ENCODE data around the gene EHD2. TPM values are rescaled to one million over a fixed set of nuclear protein-coding genes. Genes with fewer than 3 reads are reported as not detected.
"Not testable (repeated sequence)": the region's sequence is repeated elsewhere in the genome, so short reads cannot be mapped to it uniquely, and the experiment has no call there.

The EHD2 gene
- total RNA-seq, 1 donor from 2014 or later = 10.3 TPM

DNA sequence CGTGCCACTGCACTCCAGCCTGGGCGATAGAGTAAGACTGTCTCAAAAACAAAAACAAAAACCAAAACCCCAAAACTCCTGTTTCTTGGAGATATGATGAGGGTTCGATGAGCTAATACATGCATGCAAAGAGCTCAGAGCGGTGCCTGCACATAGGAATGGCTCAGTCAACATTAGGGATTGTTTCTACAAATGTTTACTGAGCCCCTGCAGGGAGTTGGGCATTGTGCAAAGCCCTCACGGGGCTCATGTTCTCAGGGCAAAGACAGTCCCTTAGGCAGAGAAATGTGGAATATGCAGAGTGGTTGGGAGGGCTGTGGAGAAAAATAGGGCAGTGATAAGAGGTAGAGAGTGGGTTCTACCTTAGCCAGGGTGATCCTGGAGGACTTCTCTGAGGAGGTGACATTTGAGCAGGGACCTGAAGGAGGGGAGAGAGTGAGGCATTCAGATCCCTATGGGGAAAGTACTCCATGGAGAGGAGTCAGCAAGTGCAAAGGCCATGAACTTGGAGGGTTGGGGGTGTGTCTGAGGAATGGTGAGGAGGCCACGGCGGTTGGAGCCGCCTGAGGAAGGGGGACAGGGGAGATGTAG, 1.5 kb upstream of the EHD2 start:
- H3K36me3 Mint-ChIP-seq = peaks cover 5% of the 10 kb centered on the region
- DNase-seq (ENCODE audit: extremely low spot score, unreplicated experiment) = no peak
- H3K9me3 Mint-ChIP-seq = peaks cover 13% of the 10 kb centered on the region
- H3K27ac Mint-ChIP-seq = no peak overlapping the region
- peak overlapping the region; percentile 44 for H3K4me3 Mint-ChIP-seq
- TF ChIP-seq, protein P1, sequence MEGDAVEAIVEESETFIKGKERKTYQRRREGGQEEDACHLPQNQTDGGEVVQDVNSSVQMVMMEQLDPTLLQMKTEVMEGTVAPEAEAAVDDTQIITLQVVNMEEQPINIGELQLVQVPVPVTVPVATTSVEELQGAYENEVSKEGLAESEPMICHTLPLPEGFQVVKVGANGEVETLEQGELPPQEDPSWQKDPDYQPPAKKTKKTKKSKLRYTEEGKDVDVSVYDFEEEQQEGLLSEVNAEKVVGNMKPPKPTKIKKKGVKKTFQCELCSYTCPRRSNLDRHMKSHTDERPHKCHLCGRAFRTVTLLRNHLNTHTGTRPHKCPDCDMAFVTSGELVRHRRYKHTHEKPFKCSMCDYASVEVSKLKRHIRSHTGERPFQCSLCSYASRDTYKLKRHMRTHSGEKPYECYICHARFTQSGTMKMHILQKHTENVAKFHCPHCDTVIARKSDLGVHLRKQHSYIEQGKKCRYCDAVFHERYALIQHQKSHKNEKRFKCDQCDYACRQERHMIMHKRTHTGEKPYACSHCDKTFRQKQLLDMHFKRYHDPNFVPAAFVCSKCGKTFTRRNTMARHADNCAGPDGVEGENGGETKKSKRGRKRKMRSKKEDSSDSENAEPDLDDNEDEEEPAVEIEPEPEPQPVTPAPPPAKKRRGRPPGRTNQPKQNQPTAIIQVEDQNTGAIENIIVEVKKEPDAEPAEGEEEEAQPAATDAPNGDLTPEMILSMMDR (conservative IDR thresholded peaks at IDR 0.05) = no peak
- peaks cover 6% of the 10 kb centered on the region for H3K4me1 Mint-ChIP-seq (ENCODE audit: unreplicated experiment)
- H3K27me3 Mint-ChIP-seq = peaks cover 42% of the 10 kb centered on the region

DNA sequence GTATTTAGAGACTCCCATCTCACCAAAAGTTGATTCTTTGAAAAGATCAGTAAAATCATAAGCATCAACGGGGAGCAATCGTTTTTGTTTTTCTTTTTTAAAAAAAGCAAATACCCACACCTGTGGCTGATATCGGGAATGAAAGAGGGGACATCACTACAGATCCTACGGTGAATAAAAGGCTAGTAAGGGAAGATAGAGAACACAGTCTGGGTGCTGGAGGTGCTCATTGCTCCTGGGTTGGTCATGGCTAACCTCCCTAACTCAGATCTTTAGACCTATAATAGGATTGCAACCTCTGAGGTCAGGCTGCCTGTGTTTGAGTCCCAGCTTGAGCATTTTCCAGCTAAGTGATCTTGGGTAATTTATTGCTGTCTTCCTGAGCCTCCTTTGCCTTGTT, 1.1 kb downstream of the EHD2 start:
- peaks cover 5% of the 10 kb centered on the region for H3K36me3 Mint-ChIP-seq
- peaks cover 37% of the 10 kb centered on the region for H3K27me3 Mint-ChIP-seq
- DNase-seq (ENCODE audit: extremely low spot score, unreplicated experiment) = no peak
- H3K4me3 Mint-ChIP-seq = peak overlapping the region; percentile 80
- H3K9me3 Mint-ChIP-seq = peaks cover 13% of the 10 kb centered on the region
- peaks cover 10% of the 10 kb centered on the region for H3K4me1 Mint-ChIP-seq (ENCODE audit: unreplicated experiment)
- peak overlapping the region; percentile 18 for H3K27ac Mint-ChIP-seq
- TF ChIP-seq, protein P1 (conservative IDR thresholded peaks at IDR 0.05) = no peak

DNA sequence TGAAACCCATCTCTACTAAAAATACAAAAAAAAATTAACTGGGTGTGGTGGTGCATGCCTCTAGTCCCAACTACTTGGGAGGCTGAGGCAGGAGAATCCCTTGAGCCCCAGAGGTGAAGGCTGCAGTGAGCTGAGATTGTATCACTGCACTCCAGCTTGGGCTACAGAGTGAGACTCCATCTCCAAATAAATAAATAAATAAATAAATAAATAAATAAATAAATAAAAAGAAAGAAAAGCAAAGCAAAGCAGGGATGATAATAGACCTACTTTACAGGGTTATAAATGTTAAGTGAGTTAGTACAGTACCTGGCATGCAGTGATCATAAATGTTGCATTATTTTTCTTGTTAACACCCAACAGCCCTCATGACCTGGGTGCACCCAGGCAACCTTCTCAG, 1.6 kb downstream of the EHD2 start:
- H3K27ac Mint-ChIP-seq; H3K36me3 Mint-ChIP-seq; H3K4me3 Mint-ChIP-seq; DNase-seq (ENCODE audit: extremely low spot score, unreplicated experiment): not testable (repeated sequence)
- Mint-ChIP-seq H3K9me3 (peaks cover 13% of the 10 kb centered on the region), H3K27me3 (peaks cover 37% of the 10 kb centered on the region), H3K4me1 (ENCODE audit: unreplicated experiment) (peaks cover 12% of the 10 kb centered on the region)

DNA sequence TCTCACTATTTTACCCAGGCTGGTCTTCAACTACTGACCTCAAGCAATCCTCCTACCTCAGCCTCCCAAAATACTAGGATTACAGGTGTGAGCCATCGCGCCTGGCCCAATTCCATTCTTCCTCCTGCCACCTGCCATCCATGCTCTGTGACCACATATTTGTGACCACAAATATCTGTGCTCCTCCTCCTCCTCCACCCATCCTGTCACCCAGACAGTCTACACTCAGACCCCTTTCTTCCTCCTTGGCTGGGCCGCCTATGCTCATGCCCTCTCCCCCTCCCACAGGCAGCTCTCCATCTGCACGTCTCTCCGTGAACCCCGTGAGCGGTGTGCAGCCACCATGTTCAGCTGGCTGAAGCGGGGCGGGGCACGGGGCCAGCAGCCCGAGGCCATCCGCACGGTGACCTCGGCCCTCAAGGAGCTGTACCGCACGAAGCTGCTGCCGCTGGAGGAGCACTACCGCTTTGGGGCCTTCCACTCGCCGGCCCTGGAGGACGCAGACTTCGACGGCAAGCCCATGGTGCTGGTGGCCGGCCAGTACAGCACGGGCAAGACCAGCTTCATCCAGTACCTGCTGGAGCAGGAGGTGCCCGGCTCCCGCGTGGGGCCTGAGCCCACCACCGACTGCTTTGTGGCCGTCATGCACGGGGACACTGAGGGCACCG, 3.2 kb downstream of the EHD2 start:
- H3K27me3 Mint-ChIP-seq = peaks cover 36% of the 10 kb centered on the region
- no peak overlapping the region for H3K4me3 Mint-ChIP-seq
- no peak for DNase-seq (ENCODE audit: extremely low spot score, unreplicated experiment)
- peaks cover 19% of the 10 kb centered on the region for H3K4me1 Mint-ChIP-seq (ENCODE audit: unreplicated experiment)
- TF ChIP-seq, protein P1 (conservative IDR thresholded peaks at IDR 0.05) = no peak
- peaks cover 13% of the 10 kb centered on the region for H3K9me3 Mint-ChIP-seq
- peaks cover 5% of the 10 kb centered on the region for H3K36me3 Mint-ChIP-seq
- no peak overlapping the region for H3K27ac Mint-ChIP-seq

DNA sequence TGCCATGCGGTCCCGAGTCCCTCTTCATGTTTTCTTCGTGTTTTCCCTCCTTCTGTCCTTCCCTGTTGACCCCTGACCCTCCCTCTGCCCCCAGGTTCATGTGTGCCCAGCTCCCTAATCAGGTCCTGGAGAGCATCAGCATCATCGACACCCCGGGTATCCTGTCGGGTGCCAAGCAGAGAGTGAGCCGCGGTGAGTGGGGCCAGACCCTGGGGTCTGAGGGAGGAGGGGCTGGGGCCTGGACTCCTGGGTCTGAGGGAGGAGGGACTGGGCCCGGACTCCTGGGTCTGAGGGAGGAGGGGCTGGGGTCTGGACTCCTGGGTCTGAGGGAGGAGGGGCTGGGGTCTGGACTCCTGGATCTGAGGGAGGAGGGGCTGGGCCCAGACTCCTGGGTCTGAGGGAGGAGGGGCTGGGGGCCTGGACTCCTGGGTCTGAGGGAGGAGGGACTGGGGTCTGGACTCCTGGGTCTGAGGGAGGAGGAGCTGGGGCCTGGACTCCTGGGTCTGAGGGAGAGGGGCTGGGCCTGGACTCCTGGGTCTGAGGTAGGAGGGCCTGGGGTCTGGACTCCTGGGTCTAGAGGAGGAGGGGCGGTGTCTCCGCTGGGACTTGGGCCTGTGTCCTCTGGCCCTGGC, 5.3 kb downstream of the EHD2 start:
- H3K27me3 Mint-ChIP-seq = peaks cover 24% of the 10 kb centered on the region
- H3K36me3 Mint-ChIP-seq; H3K4me3 Mint-ChIP-seq; DNase-seq (ENCODE audit: extremely low spot score, unreplicated experiment): not testable (repeated sequence)
- peak overlapping the region; percentile 64 for H3K27ac Mint-ChIP-seq
- H3K4me1 Mint-ChIP-seq (ENCODE audit: unreplicated experiment) = peaks cover 19% of the 10 kb centered on the region
- H3K9me3 Mint-ChIP-seq = peaks cover 13% of the 10 kb centered on the region

DNA sequence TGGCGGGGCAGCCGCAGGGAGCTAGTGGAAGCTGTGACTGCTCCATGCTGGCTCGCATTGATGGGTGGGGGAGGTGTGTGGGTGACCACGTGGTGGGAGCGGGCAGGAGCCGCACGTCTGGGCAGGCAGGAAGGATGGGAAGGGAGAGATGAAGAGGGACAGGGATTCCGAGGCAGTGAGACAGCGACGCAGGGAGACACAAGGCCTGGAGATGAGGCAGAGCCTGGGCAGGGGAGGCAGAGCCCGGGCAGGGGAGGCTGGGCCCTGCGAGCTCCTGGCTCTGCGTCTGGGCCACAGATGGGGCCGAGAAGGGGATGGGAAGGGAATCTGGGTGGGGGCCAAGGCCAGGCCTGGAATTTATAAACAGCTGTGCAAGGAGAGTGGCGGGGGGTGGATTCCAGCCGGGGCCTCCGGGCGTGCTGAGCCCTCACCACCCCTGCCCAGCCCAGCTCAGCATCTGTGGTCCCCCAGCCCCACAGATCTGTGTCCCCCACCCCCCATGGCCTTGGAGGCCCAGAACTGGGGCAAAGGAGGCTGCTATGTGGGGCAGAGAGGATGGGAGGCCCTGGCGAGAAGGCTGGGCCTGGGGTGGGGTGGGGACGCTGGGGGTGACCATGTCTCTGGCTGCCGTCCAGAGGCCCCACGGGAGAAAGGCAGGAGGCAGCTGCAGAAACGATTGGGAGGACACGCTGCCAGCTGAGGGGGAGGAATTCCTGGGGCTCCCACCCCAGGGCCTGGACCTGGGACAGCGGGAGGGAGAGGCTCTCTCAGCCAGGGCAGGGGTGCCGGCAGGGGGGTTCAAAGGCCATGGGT, 6.0 kb downstream of the EHD2 start:
- H3K27me3 Mint-ChIP-seq = peaks cover 17% of the 10 kb centered on the region
- H3K4me1 Mint-ChIP-seq (ENCODE audit: unreplicated experiment) = peaks cover 14% of the 10 kb centered on the region
- no peak overlapping the region for H3K4me3 Mint-ChIP-seq
- H3K27ac Mint-ChIP-seq = peak overlapping the region; percentile 72
- H3K9me3 Mint-ChIP-seq = peaks cover 7% of the 10 kb centered on the region
- TF ChIP-seq, protein P1 (conservative IDR thresholded peaks at IDR 0.05) = no peak
- H3K36me3 Mint-ChIP-seq = peaks cover 5% of the 10 kb centered on the region
- no peak for DNase-seq (ENCODE audit: extremely low spot score, unreplicated experiment)
